ENCODE results near the gene DNAI2. TPM values are rescaled to one million over a fixed set of nuclear protein-coding genes. Genes with fewer than 3 reads are reported as not detected.

The DNAI2 gene
- total and polyA plus RNA-seq, 8 donors: 0.77 to 6.6 (median 4.1) TPM; not detected in 1

DNA sequence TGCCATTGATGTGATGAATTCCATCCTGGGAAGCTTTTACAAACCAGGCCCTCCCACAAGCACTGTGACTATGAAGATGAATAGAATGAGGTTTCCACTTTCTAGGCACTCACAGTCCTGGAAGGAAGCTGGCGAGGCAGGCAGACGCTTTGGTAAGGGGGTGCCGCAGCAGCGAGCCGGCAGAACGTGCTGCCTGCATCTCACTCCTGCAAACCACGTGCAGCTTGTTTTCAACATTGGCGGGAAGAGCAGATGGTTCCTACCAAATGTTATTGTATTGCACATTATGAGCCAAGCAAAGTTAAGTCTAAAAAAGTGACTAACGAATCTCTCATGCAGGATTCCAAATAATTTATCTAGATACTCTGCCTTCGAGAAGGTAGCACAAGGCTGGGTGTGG, 3.7 kb upstream of the DNAI2 start:
- peaks cover 5 to 28% of the 10 kb centered on the region in 2 donors for H3K27me3 ChIP-seq
- H3K36me3 ChIP-seq: no peaks in the 10 kb centered on the region
- ATAC-seq: no peak
- H3K4me3 ChIP-seq: no peak overlapping the region
- no peak overlapping the region for H3K27ac ChIP-seq
- DNase-seq: no peak
- H3K4me1 ChIP-seq: peaks cover 5 to 14% of the 10 kb centered on the region in 2 donors
- H3K9me3 ChIP-seq: no peaks in the 10 kb centered on the region
- intact Hi-C loops (cut with DNase I): no loop called here
- no peak for TF ChIP-seq CTCF (IDR thresholded peaks at IDR 0.05)

GRCh38 chr17:74271281-74271680, 2.8 kb upstream of the DNAI2 start:
- Histone ChIP-seq H3K9me3 (no peaks in the 10 kb centered on the region), H3K4me1 (peaks cover 5 to 14% of the 10 kb centered on the region in 2 donors), H3K4me3 (no peak overlapping the region), H3K27ac (no peak overlapping the region), H3K27me3 (peaks cover 5 to 38% of the 10 kb centered on the region in 2 donors), H3K36me3 (no peaks in the 10 kb centered on the region)
- DNase-seq (no peak), ATAC-seq (peak; percentile 12)
- intact Hi-C loops (cut with DNase I): no loop called here
- no peak for TF ChIP-seq CTCF (IDR thresholded peaks at IDR 0.05)

- DNase-seq: peak in 1 of 4 donors; percentile 77
- Histone ChIP-seq H3K9me3 (no peaks in the 10 kb centered on the region), H3K36me3 (no peaks in the 10 kb centered on the region), H3K4me1 (peaks cover 5 to 14% of the 10 kb centered on the region in 2 donors), H3K27ac (no peak overlapping the region), H3K27me3 (peaks cover 5 to 42% of the 10 kb centered on the region in 2 donors), H3K4me3 (no peak overlapping the region)
- intact Hi-C loops (cut with DNase I): no loop called here
- TF ChIP-seq CTCF (IDR thresholded peaks at IDR 0.05): no peak
- peak; percentile 59 for ATAC-seq
Observed at GRCh38 chr17:74271901-74272561, 2.0 kb upstream of the DNAI2 start.

DNA sequence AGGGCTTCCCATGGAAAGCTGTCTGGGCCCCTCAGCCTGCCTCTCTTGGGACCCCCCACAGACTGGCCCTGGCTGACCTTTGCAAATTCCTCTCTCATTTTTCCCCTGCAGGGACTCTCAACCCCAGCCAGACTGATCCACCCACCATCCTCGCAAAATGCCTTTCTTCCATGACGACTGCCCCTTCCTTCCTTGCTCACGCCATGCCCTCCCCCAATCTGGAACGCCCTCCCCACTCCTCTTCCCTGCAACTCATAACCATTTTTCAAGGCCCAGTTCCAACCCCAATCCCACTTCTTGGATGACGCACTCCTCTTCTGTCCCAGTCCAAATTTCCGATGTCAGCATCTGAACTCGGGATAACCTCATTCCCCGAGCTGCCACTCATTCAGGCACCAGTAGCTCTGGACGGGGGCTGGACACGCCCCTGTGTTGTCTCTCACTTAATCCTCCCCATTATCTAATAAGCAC, 1.3 kb upstream of the DNAI2 start:
- Histone ChIP-seq H3K4me3 (no peak overlapping the region), H3K36me3 (no peaks in the 10 kb centered on the region), H3K9me3 (no peaks in the 10 kb centered on the region), H3K27me3 (peaks cover 5 to 42% of the 10 kb centered on the region in 2 donors), H3K27ac (no peak overlapping the region), H3K4me1 (peaks cover 5 to 14% of the 10 kb centered on the region in 2 donors)
- no peak for ATAC-seq
- intact Hi-C loops (cut with DNase I): no loop called here
- DNase-seq: no peak
- TF ChIP-seq CTCF (IDR thresholded peaks at IDR 0.05): no peak

DNA sequence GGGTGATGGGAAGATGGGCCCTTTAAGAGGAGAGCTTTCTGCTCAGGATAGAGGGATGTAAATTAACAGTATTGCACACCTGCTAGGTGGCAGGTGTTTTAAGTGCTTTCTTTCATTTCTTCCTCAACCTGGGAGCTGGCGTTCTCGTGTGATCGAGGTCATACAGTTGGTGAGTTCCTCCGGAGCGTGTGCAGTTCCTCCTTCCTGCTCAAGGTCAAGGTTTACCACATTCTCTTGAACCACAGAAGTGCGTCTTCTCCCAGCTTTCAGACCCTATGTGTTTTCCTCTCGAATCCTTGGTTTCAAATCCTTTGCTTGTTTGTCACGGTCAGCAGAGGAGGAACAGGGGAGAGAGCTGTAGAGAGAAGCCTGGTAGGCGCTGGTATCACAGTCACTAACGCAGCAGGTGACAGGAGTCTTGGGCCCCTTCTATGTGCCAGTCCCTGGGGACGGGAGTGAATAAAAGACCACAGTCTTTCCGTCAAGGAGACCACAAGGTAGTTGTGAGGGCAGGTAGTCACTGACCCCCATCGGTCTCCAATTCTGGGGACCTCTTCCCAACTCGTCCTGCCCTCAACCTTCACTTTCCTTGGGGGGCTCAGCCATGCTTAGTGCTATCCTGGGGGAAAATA, 791 bp downstream of the DNAI2 start:
- no peak overlapping the region for H3K4me3 ChIP-seq
- H3K36me3 ChIP-seq: no peaks in the 10 kb centered on the region
- no peak for DNase-seq
- no peak overlapping the region for H3K27ac ChIP-seq
- peaks cover 5 to 14% of the 10 kb centered on the region in 2 donors for H3K4me1 ChIP-seq
- peaks cover 5 to 42% of the 10 kb centered on the region in 2 donors for H3K27me3 ChIP-seq
- no peak for TF ChIP-seq CTCF (IDR thresholded peaks at IDR 0.05)
- no peaks in the 10 kb centered on the region for H3K9me3 ChIP-seq
- intact Hi-C loops (cut with DNase I): no loop called here
- no peak for ATAC-seq
